Kidney epithelial cell (primary cell): ENCODE measurements around the gene PAQR6. TPM values are rescaled to one million over a fixed set of nuclear protein-coding genes. Genes with fewer than 3 reads are reported as not detected.
A peak's percentile ranks its signal among the peaks of the same experiment; 100 is the strongest.

Experiments
- DNase-seq: peaks from one replicate; pipeline ENCODE4 v3.0.0-alpha.2; 2010; ENCODE audit warnings: low read depth
- H3K27me3 ChIP-seq: 2 replicates; pipeline ENCODE4 v1.6.0; 2011; ENCODE audit warnings: low read length; ENCODE audit not compliant: control insufficient read depth, insufficient read depth
- H3K36me3 ChIP-seq: 2 replicates; pipeline ENCODE4 v1.5.1; 2011; ENCODE audit warnings: low read length; ENCODE audit not compliant: control insufficient read depth, insufficient read depth
- H3K4me3 ChIP-seq: 2 replicates; pipeline ENCODE4 v1.5.1; 2011; ENCODE audit warnings: low read depth, mild to moderate bottlenecking, control low read depth, low read length
- CTCF ChIP-seq: IDR thresholded peaks from 2 replicates; pipeline ENCODE4 v1.5.1; 2011; ENCODE audit warnings: mild to moderate bottlenecking, moderate library complexity, low read length, control low read depth, inconsistent platforms; ENCODE audit not compliant: insufficient read depth, poor library complexity, severe bottlenecking
- total RNA-seq: library from RNA; depleted of rRNA; stranded (reverse); fragments of >200 nt; gene quantifications from 2 replicates; pipeline ENCODE4 v1.2.3, GENCODE V29; 2015

Gene PAQR6
- total RNA-seq, 1 donor from 2014 or later, result 2.5 TPM

- TF ChIP-seq CTCF, result no peak
- H3K27me3 ChIP-seq, result no peaks in the 10 kb centered on the region
- no peaks in the 10 kb centered on the region for H3K36me3 ChIP-seq
- no peak overlapping the region for H3K4me3 ChIP-seq
- no peak for DNase-seq
Measured at GRCh38 chr1:156289857-156290256, 42.0 kb upstream of the PAQR6 start.

- H3K4me3 ChIP-seq, result no peak overlapping the region
- no peaks in the 10 kb centered on the region for H3K27me3 ChIP-seq
- H3K36me3 ChIP-seq, result no peaks in the 10 kb centered on the region
- no peak for TF ChIP-seq CTCF
- DNase-seq, result no peak
Measured at GRCh38 chr1:156286061-156286460, 38.2 kb upstream of the PAQR6 start.

GRCh38 chr1:156285437-156285836 lies 37.6 kb upstream of the PAQR6 start:
- no peak for DNase-seq
- Histone ChIP-seq H3K36me3 (no peaks in the 10 kb centered on the region), H3K27me3 (no peaks in the 10 kb centered on the region), H3K4me3 (no peak overlapping the region)
- TF ChIP-seq CTCF, result no peak

GRCh38 chr1:156284757-156285156 lies 36.9 kb upstream of the PAQR6 start:
- H3K36me3 ChIP-seq, result no peaks in the 10 kb centered on the region
- no peak for DNase-seq
- H3K27me3 ChIP-seq, result no peaks in the 10 kb centered on the region
- no peak overlapping the region for H3K4me3 ChIP-seq
- no peak for TF ChIP-seq CTCF

- no peak for DNase-seq
- no peak for TF ChIP-seq CTCF
- Histone ChIP-seq H3K4me3 (peak within 1 kb of the TSS; percentile 71), H3K36me3 (no peaks in the 10 kb centered on the region), H3K27me3 (no peaks in the 10 kb centered on the region)
Measured at GRCh38 chr1:156284112-156284511, 36.3 kb upstream of the PAQR6 start, which contains the start of gene TMEM79. TSS of gene TMEM79 (plus strand) at chr1:156284325. CDS start at chr1:156285227, 902 bp downstream.

- TF ChIP-seq CTCF, result no peak
- H3K36me3 ChIP-seq, result no peaks in the 10 kb centered on the region
- no peak for DNase-seq
- H3K4me3 ChIP-seq, result peak overlapping the region; percentile 71
- H3K27me3 ChIP-seq, result no peaks in the 10 kb centered on the region
Measured at GRCh38 chr1:156283521-156283920, 35.7 kb upstream of the PAQR6 start.
